ENCODE data around the gene ZNF608. TPM values are rescaled to one million over a fixed set of nuclear protein-coding genes. Genes with fewer than 3 reads are reported as not detected.
A peak's percentile ranks its signal among the peaks of the same experiment; 100 is the strongest.

Gene ZNF608
- total RNA-seq, 3 donors from 2014 or later (not counting 1 experiment from before 2014, with no cell fraction given) = 0.39 to 6.6 TPM; not detected in 1

DNA sequence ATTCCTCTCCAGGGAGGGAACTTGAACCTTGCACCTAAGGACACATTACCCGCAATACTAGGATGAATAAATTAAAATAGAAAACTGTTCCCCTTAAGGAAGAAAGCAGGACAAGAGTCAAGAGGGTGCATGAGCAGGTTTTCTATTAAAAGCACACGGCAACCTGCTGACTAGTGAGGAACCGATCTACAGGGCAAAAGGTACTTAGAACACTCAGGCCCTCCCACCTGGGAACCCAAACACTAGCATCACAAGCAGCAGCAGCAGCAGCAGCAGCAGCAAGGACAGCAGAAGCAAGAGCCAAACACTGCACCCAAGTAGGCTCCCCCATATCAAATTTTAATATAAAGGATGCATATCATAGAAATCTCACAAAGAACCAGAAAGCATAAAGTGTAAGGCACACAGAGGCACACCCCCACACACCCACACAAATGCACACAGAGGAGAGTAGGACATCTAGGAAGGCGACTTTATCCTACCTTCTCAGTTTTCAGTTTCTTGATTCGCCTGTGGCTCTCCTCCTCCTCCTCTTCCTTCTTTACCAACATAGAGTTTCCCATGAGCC is 2.8 kb downstream of the ZNF608 start:
- Histone ChIP-seq H3K9me3 (ENCODE audit: control insufficient read depth, insufficient read depth, low read length) (no peaks in the 10 kb centered on the region), H3K4me3 (ENCODE audit: low read length) (peak overlapping the region; percentile 1), H3K27me3 (ENCODE audit: control insufficient read depth, insufficient read depth, low read length) (peaks cover 38% of the 10 kb centered on the region), H3K27ac (ENCODE audit: low read length) (peak overlapping the region; percentile 28), H3K4me1 (ENCODE audit: control insufficient read depth, insufficient read depth, low read length) (peaks cover 20% of the 10 kb centered on the region), H3K36me3 (ENCODE audit: control insufficient read depth, insufficient read depth, low read length) (no peaks in the 10 kb centered on the region)
- TF ChIP-seq, protein P1, sequence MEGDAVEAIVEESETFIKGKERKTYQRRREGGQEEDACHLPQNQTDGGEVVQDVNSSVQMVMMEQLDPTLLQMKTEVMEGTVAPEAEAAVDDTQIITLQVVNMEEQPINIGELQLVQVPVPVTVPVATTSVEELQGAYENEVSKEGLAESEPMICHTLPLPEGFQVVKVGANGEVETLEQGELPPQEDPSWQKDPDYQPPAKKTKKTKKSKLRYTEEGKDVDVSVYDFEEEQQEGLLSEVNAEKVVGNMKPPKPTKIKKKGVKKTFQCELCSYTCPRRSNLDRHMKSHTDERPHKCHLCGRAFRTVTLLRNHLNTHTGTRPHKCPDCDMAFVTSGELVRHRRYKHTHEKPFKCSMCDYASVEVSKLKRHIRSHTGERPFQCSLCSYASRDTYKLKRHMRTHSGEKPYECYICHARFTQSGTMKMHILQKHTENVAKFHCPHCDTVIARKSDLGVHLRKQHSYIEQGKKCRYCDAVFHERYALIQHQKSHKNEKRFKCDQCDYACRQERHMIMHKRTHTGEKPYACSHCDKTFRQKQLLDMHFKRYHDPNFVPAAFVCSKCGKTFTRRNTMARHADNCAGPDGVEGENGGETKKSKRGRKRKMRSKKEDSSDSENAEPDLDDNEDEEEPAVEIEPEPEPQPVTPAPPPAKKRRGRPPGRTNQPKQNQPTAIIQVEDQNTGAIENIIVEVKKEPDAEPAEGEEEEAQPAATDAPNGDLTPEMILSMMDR (IDR thresholded peaks at IDR 0.05) = no peak
- H3K4me3 Mint-ChIP-seq = no peak overlapping the region
- DNase-seq (no peak), ATAC-seq (no peak)
- H3K27ac Mint-ChIP-seq = no peak overlapping the region
- H3K4me1 Mint-ChIP-seq = peaks cover 32 to 35% of the 10 kb centered on the region in 2 donors
- H3K36me3 Mint-ChIP-seq = no peaks in the 10 kb centered on the region
- intact Hi-C loops (cut with micrococcal nuclease) = no loop called here
- WGBS (ENCODE audit: insufficient coverage) = 33% methylated on average over 5 of the region's 5 CpGs
- H3K27me3 Mint-ChIP-seq (ENCODE audit: low read depth in 2 of 2) = peaks cover 4 to 40% of the 10 kb centered on the region in 2 donors
- no peaks in the 10 kb centered on the region for H3K9me3 Mint-ChIP-seq

- Histone ChIP-seq H3K4me3 (ENCODE audit: low read length) (no peak overlapping the region), H3K4me1 (ENCODE audit: control insufficient read depth, insufficient read depth, low read length) (peaks cover 18% of the 10 kb centered on the region), H3K27ac (ENCODE audit: low read length) (no peak overlapping the region), H3K36me3 (ENCODE audit: control insufficient read depth, insufficient read depth, low read length) (no peaks in the 10 kb centered on the region), H3K9me3 (ENCODE audit: control insufficient read depth, insufficient read depth, low read length) (no peaks in the 10 kb centered on the region), H3K27me3 (ENCODE audit: control insufficient read depth, insufficient read depth, low read length) (peaks cover 36% of the 10 kb centered on the region)
- Mint-ChIP-seq H3K27me3 (ENCODE audit: low read depth in 2 of 2) (peaks cover 10 to 40% of the 10 kb centered on the region in 2 donors), H3K9me3 (no peaks in the 10 kb centered on the region), H3K27ac (no peak overlapping the region), H3K36me3 (no peaks in the 10 kb centered on the region), H3K4me1 (peaks cover 28 to 31% of the 10 kb centered on the region in 2 donors), H3K4me3 (no peak overlapping the region)
- ATAC-seq (no peak), DNase-seq (no peak)
- TF ChIP-seq, protein P1 (IDR thresholded peaks at IDR 0.05) = no peak
- intact Hi-C loops (cut with micrococcal nuclease) = no loop called here
- WGBS (ENCODE audit: insufficient coverage) = 44% methylated on average over 5 of the region's 8 CpGs
Measured at GRCh38 chr5:124742983-124743601, 3.3 kb downstream of the ZNF608 start.

DNA sequence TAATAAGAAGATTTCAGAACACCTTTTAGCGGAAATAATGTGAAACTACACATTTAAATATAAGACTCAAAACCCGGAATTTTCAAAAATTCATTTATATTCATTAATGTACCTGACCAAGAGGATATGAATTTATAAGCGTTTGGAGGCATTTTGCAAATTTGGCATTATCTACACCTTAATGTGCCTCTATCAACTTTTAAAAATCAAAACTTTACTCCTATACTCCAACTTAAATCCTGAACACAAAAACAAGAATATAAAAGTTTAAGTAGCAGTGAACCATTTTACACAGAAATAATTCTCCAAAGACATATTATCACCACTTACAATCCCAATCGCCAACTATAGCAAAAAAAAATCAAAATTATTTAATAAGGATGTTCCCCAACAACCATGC is 3.9 kb downstream of the ZNF608 start:
- no peak overlapping the region for H3K4me3 ChIP-seq (ENCODE audit: low read length)
- H3K27me3 Mint-ChIP-seq (ENCODE audit: low read depth in 2 of 2) = peaks cover 16 to 34% of the 10 kb centered on the region in 2 donors
- no peak overlapping the region for H3K4me3 Mint-ChIP-seq
- 100% methylated on average over 1 of the region's 4 CpGs for WGBS (ENCODE audit: insufficient coverage)
- ATAC-seq (no peak), DNase-seq (no peak)
- no peaks in the 10 kb centered on the region for H3K36me3 Mint-ChIP-seq
- peaks cover 34% of the 10 kb centered on the region for H3K27me3 ChIP-seq (ENCODE audit: control insufficient read depth, insufficient read depth, low read length)
- H3K9me3 Mint-ChIP-seq = no peaks in the 10 kb centered on the region
- no peaks in the 10 kb centered on the region for H3K36me3 ChIP-seq (ENCODE audit: control insufficient read depth, insufficient read depth, low read length)
- TF ChIP-seq, protein P1 (IDR thresholded peaks at IDR 0.05) = no peak
- peaks cover 13% of the 10 kb centered on the region for H3K4me1 ChIP-seq (ENCODE audit: control insufficient read depth, insufficient read depth, low read length)
- H3K4me1 Mint-ChIP-seq = peaks cover 23 to 25% of the 10 kb centered on the region in 2 donors
- H3K9me3 ChIP-seq (ENCODE audit: control insufficient read depth, insufficient read depth, low read length) = no peaks in the 10 kb centered on the region
- H3K27ac ChIP-seq (ENCODE audit: low read length) = no peak overlapping the region
- no peak overlapping the region for H3K27ac Mint-ChIP-seq
- intact Hi-C loops (cut with micrococcal nuclease) = no loop called here
